Neuron (in vitro differentiated cells): Measurements from ENCODE around the gene MSMO1.

Experiments used
- H2AFZ ChIP-seq: one replicate; pipeline ENCODE4 v1.6.1; 2013; ENCODE audit warnings: low read depth, mild to moderate bottlenecking, inconsistent platforms, low read length, moderate library complexity
- H3K27me3 ChIP-seq: one replicate; pipeline ENCODE4 v1.6.1; 2013; ENCODE audit warnings: low read length; ENCODE audit not compliant: insufficient read depth
- H3K36me3 ChIP-seq: one replicate; pipeline ENCODE4 v1.6.1; 2013; ENCODE audit warnings: low read length; ENCODE audit not compliant: insufficient read depth
- H3K4me1 ChIP-seq: one replicate; pipeline ENCODE4 v1.6.1; 2013; ENCODE audit warnings: low read length; ENCODE audit not compliant: insufficient read depth
- H3K4me3 ChIP-seq: 2 replicates; pipeline ENCODE4 v1.5.1; 2013; ENCODE audit warnings: mild to moderate bottlenecking, low read length, moderate library complexity
- H3K9me3 ChIP-seq: one replicate; pipeline ENCODE4 v1.6.1; 2013; ENCODE audit warnings: low read length

MSMO1 gene

GRCh38 chr4:165355900-165356300 lies 28.4 kb downstream of the MSMO1 start:
- Histone ChIP-seq H3K27me3 (no peaks in the 10 kb centered on the region), H3K36me3 (no peaks in the 10 kb centered on the region), H3K4me3 (no peak overlapping the region), H3K9me3 (peaks cover 1% of the 10 kb centered on the region), H2AFZ (no peak overlapping the region), H3K4me1 (no peaks in the 10 kb centered on the region)

- no peak overlapping the region for H3K4me3 ChIP-seq
- no peaks in the 10 kb centered on the region for H3K27me3 ChIP-seq
- no peak overlapping the region for H2AFZ ChIP-seq
- no peaks in the 10 kb centered on the region for H3K36me3 ChIP-seq
- no peaks in the 10 kb centered on the region for H3K4me1 ChIP-seq
- no peaks in the 10 kb centered on the region for H3K9me3 ChIP-seq
Observed at GRCh38 chr4:165359506-165359905, 32.0 kb downstream of the MSMO1 start.

GRCh38 chr4:165360041-165360695 lies 32.7 kb downstream of the MSMO1 start:
- Histone ChIP-seq H3K36me3 (no peaks in the 10 kb centered on the region), H2AFZ (peak overlapping the region; percentile 13), H3K4me3 (no peak overlapping the region), H3K27me3 (peaks cover 3% of the 10 kb centered on the region), H3K4me1 (no peaks in the 10 kb centered on the region), H3K9me3 (no peaks in the 10 kb centered on the region)

GRCh38 chr4:165360985-165361670 lies 33.7 kb downstream of the MSMO1 start:
- Histone ChIP-seq H3K4me3 (no peak overlapping the region), H3K4me1 (no peaks in the 10 kb centered on the region), H2AFZ (no peak overlapping the region), H3K27me3 (peaks cover 3% of the 10 kb centered on the region), H3K36me3 (no peaks in the 10 kb centered on the region), H3K9me3 (no peaks in the 10 kb centered on the region)

- H3K9me3 ChIP-seq: no peaks in the 10 kb centered on the region
- H3K4me3 ChIP-seq: no peak overlapping the region
- H2AFZ ChIP-seq: no peak overlapping the region
- H3K36me3 ChIP-seq: no peaks in the 10 kb centered on the region
- H3K27me3 ChIP-seq: peaks cover 3% of the 10 kb centered on the region
- H3K4me1 ChIP-seq: no peaks in the 10 kb centered on the region
Observed at GRCh38 chr4:165361810-165362209, 34.3 kb downstream of the MSMO1 start.

GRCh38 chr4:165364452-165365080 lies 37.1 kb downstream of the MSMO1 start:
- peaks cover 3% of the 10 kb centered on the region for H3K27me3 ChIP-seq
- no peaks in the 10 kb centered on the region for H3K4me1 ChIP-seq
- no peaks in the 10 kb centered on the region for H3K36me3 ChIP-seq
- H3K4me3 ChIP-seq: no peak overlapping the region
- H3K9me3 ChIP-seq: no peaks in the 10 kb centered on the region
- no peak overlapping the region for H2AFZ ChIP-seq

- Histone ChIP-seq H3K9me3 (no peaks in the 10 kb centered on the region), H3K4me1 (no peaks in the 10 kb centered on the region), H3K27me3 (peaks cover 3% of the 10 kb centered on the region), H2AFZ (no peak overlapping the region), H3K4me3 (no peak overlapping the region), H3K36me3 (no peaks in the 10 kb centered on the region)
Observed at GRCh38 chr4:165367040-165367439, 39.6 kb downstream of the MSMO1 start.

- Histone ChIP-seq H3K27me3 (peaks cover 3% of the 10 kb centered on the region), H2AFZ (no peak overlapping the region), H3K9me3 (no peaks in the 10 kb centered on the region), H3K36me3 (no peaks in the 10 kb centered on the region), H3K4me3 (no peak overlapping the region), H3K4me1 (no peaks in the 10 kb centered on the region)
Observed at GRCh38 chr4:165368114-165368513, 40.6 kb downstream of the MSMO1 start.

- Histone ChIP-seq H3K27me3 (peaks cover 3% of the 10 kb centered on the region), H3K36me3 (no peaks in the 10 kb centered on the region), H3K4me1 (no peaks in the 10 kb centered on the region), H2AFZ (no peak overlapping the region), H3K4me3 (no peak overlapping the region), H3K9me3 (no peaks in the 10 kb centered on the region)
Observed at GRCh38 chr4:165368567-165368966, 41.1 kb downstream of the MSMO1 start.

- no peaks in the 10 kb centered on the region for H3K4me1 ChIP-seq
- H3K4me3 ChIP-seq: no peak overlapping the region
- H3K27me3 ChIP-seq: peaks cover 3% of the 10 kb centered on the region
- H3K9me3 ChIP-seq: no peaks in the 10 kb centered on the region
- H3K36me3 ChIP-seq: no peaks in the 10 kb centered on the region
- no peak overlapping the region for H2AFZ ChIP-seq
Observed at GRCh38 chr4:165369522-165369921, 42.1 kb downstream of the MSMO1 start.

- Histone ChIP-seq H3K36me3 (no peaks in the 10 kb centered on the region), H2AFZ (no peak overlapping the region), H3K4me3 (no peak overlapping the region), H3K27me3 (no peaks in the 10 kb centered on the region), H3K4me1 (no peaks in the 10 kb centered on the region), H3K9me3 (no peaks in the 10 kb centered on the region)
Observed at GRCh38 chr4:165370530-165370929, 43.1 kb downstream of the MSMO1 start.

- H3K9me3 ChIP-seq: no peaks in the 10 kb centered on the region
- no peaks in the 10 kb centered on the region for H3K27me3 ChIP-seq
- H3K4me3 ChIP-seq: no peak overlapping the region
- no peak overlapping the region for H2AFZ ChIP-seq
- no peaks in the 10 kb centered on the region for H3K4me1 ChIP-seq
- no peaks in the 10 kb centered on the region for H3K36me3 ChIP-seq
Observed at GRCh38 chr4:165375465-165375864, 48.0 kb downstream of the MSMO1 start.

- no peaks in the 10 kb centered on the region for H3K27me3 ChIP-seq
Observed at GRCh38 chr4:165378398-165378744, 50.9 kb downstream of the MSMO1 start.

More at GRCh38 chr4:165378398-165378744, 50.9 kb downstream of the MSMO1 start:
- H3K36me3 ChIP-seq: no peaks in the 10 kb centered on the region
- peaks cover 21% of the 10 kb centered on the region for H3K4me1 ChIP-seq
- H3K4me3 ChIP-seq: peak overlapping the region; percentile 59
- peak overlapping the region; percentile 98 for H2AFZ ChIP-seq
- H3K9me3 ChIP-seq: no peaks in the 10 kb centered on the region
